Measurements from ENCODE around the gene PROCA1.
"Not testable (repeated sequence)": the region's sequence is repeated elsewhere in the genome, so short reads cannot be mapped to it uniquely, and the experiment has no call there.

Gene PROCA1

GRCh38 chr17:28725660-28726225 lies 14.1 kb upstream of the PROCA1 start:
- peak; percentile 77 for DNase-seq

GRCh38 chr17:28725166-28725659 lies 13.5 kb upstream of the PROCA1 start:
- peak; percentile 56 for DNase-seq

- peak; percentile 42 for DNase-seq
Measured at GRCh38 chr17:28724500-28725165, 12.9 kb upstream of the PROCA1 start.

- not testable (repeated sequence) for DNase-seq
Measured at GRCh38 chr17:28723836-28724499, 12.3 kb upstream of the PROCA1 start.

GRCh38 chr17:28723159-28723835 lies 11.6 kb upstream of the PROCA1 start:
- DNase-seq: no peak

GRCh38 chr17:28722417-28723158 lies 10.9 kb upstream of the PROCA1 start:
- no peak for DNase-seq

- DNase-seq: peak; percentile 32
Measured at GRCh38 chr17:28720997-28721329, 9.3 kb upstream of the PROCA1 start.

- DNase-seq: peak; percentile 62
Measured at GRCh38 chr17:28720247-28720996, 8.7 kb upstream of the PROCA1 start.

- no peak for DNase-seq
Measured at GRCh38 chr17:28719021-28719433, 7.3 kb upstream of the PROCA1 start.

GRCh38 chr17:28718333-28719020 lies 6.8 kb upstream of the PROCA1 start:
- no peak for DNase-seq

GRCh38 chr17:28717578-28718332 lies 6.1 kb upstream of the PROCA1 start, which contains the start of gene RAB34:
Gene RAB34 (minus strand): TSS chr17:28717868. CDS start chr17:28717266, 602 bp downstream.
- DNase-seq: peak; percentile 61

- DNase-seq: peak; percentile 51
Measured at GRCh38 chr17:28716740-28717577, 5.3 kb upstream of the PROCA1 start.

- no peak for DNase-seq
Measured at GRCh38 chr17:28715217-28715616, 3.5 kb upstream of the PROCA1 start.

GRCh38 chr17:28714281-28714680 lies 2.6 kb upstream of the PROCA1 start:
- DNase-seq: no peak

GRCh38 chr17:28712705-28713415 lies 1.2 kb upstream of the PROCA1 start:
- no peak for DNase-seq

GRCh38 chr17:28712032-28712704 lies 480 bp upstream of the PROCA1 start:
- DNase-seq: peak; percentile 82

- peak; percentile 94 for DNase-seq
Measured at GRCh38 chr17:28710861-28711722, 596 bp downstream of the PROCA1 start.

All from activated CD4-positive, alpha-beta T cell treated with anti-CD3 and anti-CD28 coated beads for 48 hours (primary cell).